ENCODE data around the gene TUBGCP4. TPM values are rescaled to one million over a fixed set of nuclear protein-coding genes. Genes with fewer than 3 reads are reported as not detected.

TUBGCP4 gene
- total and polyA plus RNA-seq, 10 of the 15 experiments (the other 5 are each of a cell fraction or from before 2014, with no cell fraction given) = 6.3 to 39.1 (median 24.8) TPM

DNA sequence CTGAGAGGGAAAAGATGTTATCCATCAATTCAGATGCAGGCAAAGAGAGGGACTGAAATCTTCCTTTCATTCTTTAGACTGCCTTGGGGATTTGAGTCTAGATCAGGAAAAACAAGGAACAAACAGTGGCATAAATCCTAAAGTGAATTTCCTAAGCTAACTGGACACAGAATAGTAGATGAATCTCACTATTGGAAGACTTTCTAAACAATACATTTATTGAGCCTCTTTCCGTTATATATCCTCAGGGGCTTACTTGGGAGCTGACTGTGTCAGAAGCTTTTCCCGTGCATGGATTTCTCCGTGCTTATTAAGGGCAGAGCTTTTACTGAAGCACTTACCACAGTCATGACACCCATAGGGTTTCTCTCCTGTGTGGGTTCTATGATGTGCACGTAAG, 10.1 kb upstream of the TUBGCP4 start (continued):
- TF ChIP-seq ZNF622 (IDR thresholded peaks at IDR 0.05) (no peak), FOXM1 (IDR thresholded peaks at IDR 0.05; ENCODE audit: low read depth, low read length) (no peak)

GRCh38 chr15:43361313-43361903, 9.5 kb upstream of the TUBGCP4 start:
- TF ChIP-seq CBX5 (IDR thresholded peaks at IDR 0.05; ENCODE audit: low read depth) (peak; percentile 93), KLF5 (IDR thresholded peaks at IDR 0.05; ENCODE audit: partially characterized antibody) (peak; percentile 90), BMI1 (IDR thresholded peaks at IDR 0.05; ENCODE audit: borderline replicate concordance) (no peak)
- Histone ChIP-seq H3K27ac (ENCODE audit: control insufficient read depth, insufficient read depth) (no peak overlapping the region), H3K79me2 (ENCODE audit: control insufficient read depth, insufficient read depth, low read length) (no peaks in the 10 kb centered on the region), H3K4me2 (ENCODE audit: control insufficient read depth, insufficient read depth) (no peak overlapping the region), H3K4me1 (ENCODE audit: control insufficient read depth, insufficient read depth, low read length) (no peaks in the 10 kb centered on the region), H3K4me3 (no peak overlapping the region), H3K27me3 (replicated peaks in 1 of 2; ENCODE audit: control insufficient read depth in 2 of 2, insufficient read depth in 2 of 2, low read length in 1 of 2) (no peaks in the 10 kb centered on the region), H4K20me1 (ENCODE audit: control insufficient read depth, insufficient read depth) (no peaks in the 10 kb centered on the region), H2AFZ (ENCODE audit: control insufficient read depth, low read depth, low read length) (no peak overlapping the region), H3K36me3 (ENCODE audit: control insufficient read depth in 2 of 2, insufficient read depth in 2 of 2, low read length in 1 of 2) (peaks cover 11 to 33% of the 10 kb centered on the region in 2 experiments), H3K9me3 (replicated peaks; ENCODE audit: control insufficient read depth, insufficient read depth, low read length) (peaks cover 39% of the 10 kb centered on the region), H3K9ac (ENCODE audit: control insufficient read depth, insufficient read depth, low read length) (no peak overlapping the region)
- CTCF ChIA-PET = interaction anchor here (0.9 to 1.6 kb wide), 4 partner anchors 9 to 14 kb away, joined by 3 to 11 read pairs (median 5); partner anchors contain the start of genes TUBGCP4 and ZSCAN29
- in situ Hi-C loops (cut with MboI) (no loop called here), intact Hi-C loops (cut with micrococcal nuclease; ENCODE audit: unreplicated experiment) (no loop called here)
- RAD21 ChIA-PET (ENCODE audit: unreplicated experiment) = no interaction called here
- no TSS peak for BruUV-seq (replicated peaks)
- 99% methylated on average over 7 of the region's 7 CpGs for WGBS (ENCODE audit: insufficient coverage, insufficient replicate concordance, low lambda C conversion rate, missing lambda C conversion rate)
- ATAC-seq (no peak), DNase-seq (ENCODE audit: low read depth, low spot score) (no peak), FAIRE-seq (peak; percentile 18)
- SMC1A ChIA-PET (ENCODE audit: uncharacterized antibody, unreplicated experiment) = interaction anchor here (0.6 to 1.5 kb wide), 4 partner anchors 9 to 535 kb away, joined by 3 to 4 read pairs (median 4); partner anchors contain the start of genes TUBGCP4 and ZSCAN29
- POLR2A ChIA-PET = interaction anchor here (1.9 kb wide), 1 partner anchor 9 kb away, joined by 6 read pairs; the partner anchor contains the start of genes TUBGCP4 and ZSCAN29

Measured in GM12878 (cell line).